Hepatocyte (in vitro differentiated cells): Measurements from ENCODE around the gene TMEM143. TPM values are rescaled to one million over a fixed set of nuclear protein-coding genes. Genes with fewer than 3 reads are reported as not detected.
A peak's percentile ranks its signal among the peaks of the same experiment; 100 is the strongest.
"Not testable (repeated sequence)": the region's sequence is repeated elsewhere in the genome, so short reads cannot be mapped to it uniquely, and the experiment has no call there.

ENCODE experiments used
- DNase-seq: peaks from one replicate; pipeline ENCODE4 v3.0.0-alpha.2; 2016; ENCODE audit warnings: low spot score
- H2AFZ ChIP-seq: fragments of 200-600 bp; sonication (generic); 2 replicates; pipeline ENCODE4 v1.6.0; 2016; ENCODE audit warnings: antibody characterized with exemption, mild to moderate bottlenecking
- H3K27ac ChIP-seq: fragments of 200-600 bp; sonication (generic); 2 replicates; pipeline ENCODE4 v1.5.1; 2016; ENCODE audit warnings: mild to moderate bottlenecking
- H3K27me3 ChIP-seq: fragments of 200-600 bp; sonication (generic); 2 replicates; pipeline ENCODE4 v1.6.1; 2016
- H3K36me3 ChIP-seq: fragments of 200-600 bp; sonication (generic); replicated peaks from 2 replicates; pipeline ENCODE4 v1.5.1; 2016; ENCODE audit warnings: low read depth; ENCODE audit not compliant: insufficient read depth
- H3K4me1 ChIP-seq: fragments of 200-600 bp; sonication (generic); 2 replicates; pipeline ENCODE4 v1.5.1; 2016; ENCODE audit warnings: mild to moderate bottlenecking, moderate library complexity; ENCODE audit not compliant: insufficient read depth
- H3K4me2 ChIP-seq: fragments of 200-600 bp; sonication (generic); 2 replicates; pipeline ENCODE4 v1.6.0; 2016
- H3K4me3 ChIP-seq: fragments of 200-600 bp; sonication (generic); 2 replicates; pipeline ENCODE4 v1.5.1; 2016; ENCODE audit warnings: mild to moderate bottlenecking
- H3K79me2 ChIP-seq: fragments of 200-600 bp; sonication (generic); 2 replicates; pipeline ENCODE4 v1.6.0; 2017; ENCODE audit warnings: mild to moderate bottlenecking
- H3K9me2 ChIP-seq: fragments of 200-600 bp; sonication (generic); replicated peaks from 2 replicates; pipeline ENCODE4 v1.6.0; 2017; ENCODE audit warnings: mild to moderate bottlenecking; ENCODE audit not compliant: insufficient read depth
- H3K9me3 ChIP-seq: fragments of 200-600 bp; sonication (generic); 2 replicates; pipeline ENCODE4 v1.5.1; 2016; ENCODE audit warnings: low read depth, mild to moderate bottlenecking
- H4K20me1 ChIP-seq: fragments of 200-600 bp; sonication (generic); 2 replicates; pipeline ENCODE4 v1.6.0; 2016; ENCODE audit warnings: mild to moderate bottlenecking; ENCODE audit not compliant: insufficient read depth, poor library complexity, severe bottlenecking
- CTCF ChIP-seq: fragments of 200-600 bp; sonication (generic); IDR thresholded peaks from 2 replicates; pipeline ENCODE4 v1.5.1; 2016; ENCODE audit warnings: antibody characterized with exemption, mild to moderate bottlenecking; ENCODE audit not compliant: poor library complexity
- EZH2 ChIP-seq: fragments of 200-600 bp; sonication (generic); IDR thresholded peaks from 2 replicates; pipeline ENCODE4 v1.6.1; 2016; ENCODE audit warnings: antibody characterized with exemption, mild to moderate bottlenecking, borderline replicate concordance
- EZH2phosphoT487 ChIP-seq: fragments of 200-600 bp; sonication (generic); IDR thresholded peaks from one replicate; pipeline ENCODE4 v1.6.1; 2018; ENCODE audit warnings: antibody characterized with exemption, mild to moderate bottlenecking, low read depth, moderate library complexity; ENCODE audit not compliant: unreplicated experiment, severe bottlenecking
- WGBS: methylation state at CpG from one replicate; pipeline ENCODE4 v1.1.6; 2016; ENCODE audit warnings: low lambda C conversion rate; ENCODE audit errors: missing lambda C conversion rate; 5-methylcytosine and 5-hydroxymethylcytosine counted together
- polyA plus RNA-seq: library from polyadenylated mRNA; unstranded; fragments of >200 nt; fragmentation: Nextera tagmentation; extraction: Ambion mirVana; gene quantifications from 2 replicates; pipeline ENCODE4 v1.2.1, GENCODE V29; 2016
- total RNA-seq: library from RNA; depleted of rRNA; stranded (reverse); fragments of >200 nt; gene quantifications from 2 replicates; pipeline ENCODE4 v1.2.3, GENCODE V29; 2014

The TMEM143 gene
- total and polyA plus RNA-seq, 2 experiments from 2014 or later, result 5.9 to 11.2 TPM

- peak overlapping the region; percentile 41 for H2AFZ ChIP-seq
- H3K4me1 ChIP-seq, result peaks cover 29% of the 10 kb centered on the region
- H4K20me1 ChIP-seq, result no peaks in the 10 kb centered on the region
- no peaks in the 10 kb centered on the region for H3K27me3 ChIP-seq
- H3K9me2 ChIP-seq, result no peaks in the 10 kb centered on the region
- peaks cover 7% of the 10 kb centered on the region for H3K79me2 ChIP-seq
- peak overlapping the region; percentile 82 for H3K4me2 ChIP-seq
- WGBS, result 0% methylated on average over 15 of the region's 22 CpGs
- no peaks in the 10 kb centered on the region for H3K36me3 ChIP-seq
- no peak for TF ChIP-seq EZH2phosphoT487
- no peaks in the 10 kb centered on the region for H3K9me3 ChIP-seq
- peak overlapping the region; percentile 96 for H3K27ac ChIP-seq
- peak overlapping the region; percentile 12 for H3K4me3 ChIP-seq
- DNase-seq, result peak; percentile 98
Observed at GRCh38 chr19:48321372-48321621, 42.4 kb downstream of the TMEM143 start.

- H2AFZ ChIP-seq, result no peak overlapping the region
- H3K4me3 ChIP-seq, result no peak overlapping the region
- no peaks in the 10 kb centered on the region for H3K9me2 ChIP-seq
- no peaks in the 10 kb centered on the region for H3K27me3 ChIP-seq
- H3K9me3 ChIP-seq, result no peaks in the 10 kb centered on the region
- H4K20me1 ChIP-seq, result no peaks in the 10 kb centered on the region
- DNase-seq, result peak; percentile 86
- 59% methylated on average over 16 of the region's 16 CpGs for WGBS
- peaks cover 29% of the 10 kb centered on the region for H3K4me1 ChIP-seq
- H3K79me2 ChIP-seq, result peaks cover 4% of the 10 kb centered on the region
- H3K36me3 ChIP-seq, result no peaks in the 10 kb centered on the region
- TF ChIP-seq EZH2, result no peak
- peak; percentile 75 for TF ChIP-seq CTCF
- TF ChIP-seq EZH2phosphoT487, result no peak
- peak overlapping the region; percentile 82 for H3K4me2 ChIP-seq
- no peak overlapping the region for H3K27ac ChIP-seq
Observed at GRCh38 chr19:48319647-48320541, 43.8 kb downstream of the TMEM143 start.

GRCh38 chr19:48318286-48318987 lies 45.3 kb downstream of the TMEM143 start:
- TF ChIP-seq CTCF, result no peak
- no peak for TF ChIP-seq EZH2
- TF ChIP-seq EZH2phosphoT487, result no peak
- WGBS, result 94% methylated on average over 21 of the region's 21 CpGs
- H2AFZ ChIP-seq, result no peak overlapping the region
- no peak overlapping the region for H3K27ac ChIP-seq
- peaks cover 27% of the 10 kb centered on the region for H3K4me1 ChIP-seq
- H4K20me1 ChIP-seq, result no peaks in the 10 kb centered on the region
- peaks cover 4% of the 10 kb centered on the region for H3K79me2 ChIP-seq
- no peak overlapping the region for H3K4me3 ChIP-seq
- no peaks in the 10 kb centered on the region for H3K9me2 ChIP-seq
- H3K9me3 ChIP-seq, result no peaks in the 10 kb centered on the region
- no peaks in the 10 kb centered on the region for H3K27me3 ChIP-seq
- H3K36me3 ChIP-seq, result no peaks in the 10 kb centered on the region
- no peak overlapping the region for H3K4me2 ChIP-seq
- no peak for DNase-seq

- H4K20me1 ChIP-seq, H3K9me3 ChIP-seq, H3K4me2 ChIP-seq, H3K36me3 ChIP-seq, H2AFZ ChIP-seq, H3K4me3 ChIP-seq, DNase-seq, H3K27me3 ChIP-seq, H3K9me2 ChIP-seq, H3K79me2 ChIP-seq: not testable (repeated sequence)
- WGBS, result 56% methylated on average over 9 of the region's 9 CpGs
- Histone ChIP-seq H3K27ac (peak overlapping the region; percentile 33), H3K4me1 (peaks cover 19% of the 10 kb centered on the region)
Observed at GRCh38 chr19:48317708-48317960, 46.1 kb downstream of the TMEM143 start.
